GM18909 (cell line): Measurements from ENCODE around the gene PLCXD1.
"Not testable (repeated sequence)": the region's sequence is repeated elsewhere in the genome, so short reads cannot be mapped to it uniquely, and the experiment has no call there.

Experiments
- ATAC-seq: cut with Tn5 transposase; IDR thresholded peaks from one replicate; pipeline ENCODE4 v1.9.1; 2021; ENCODE audit warnings: mild to moderate bottlenecking; ENCODE audit not compliant: unreplicated experiment, poor library complexity

The PLCXD1 gene

DNA sequence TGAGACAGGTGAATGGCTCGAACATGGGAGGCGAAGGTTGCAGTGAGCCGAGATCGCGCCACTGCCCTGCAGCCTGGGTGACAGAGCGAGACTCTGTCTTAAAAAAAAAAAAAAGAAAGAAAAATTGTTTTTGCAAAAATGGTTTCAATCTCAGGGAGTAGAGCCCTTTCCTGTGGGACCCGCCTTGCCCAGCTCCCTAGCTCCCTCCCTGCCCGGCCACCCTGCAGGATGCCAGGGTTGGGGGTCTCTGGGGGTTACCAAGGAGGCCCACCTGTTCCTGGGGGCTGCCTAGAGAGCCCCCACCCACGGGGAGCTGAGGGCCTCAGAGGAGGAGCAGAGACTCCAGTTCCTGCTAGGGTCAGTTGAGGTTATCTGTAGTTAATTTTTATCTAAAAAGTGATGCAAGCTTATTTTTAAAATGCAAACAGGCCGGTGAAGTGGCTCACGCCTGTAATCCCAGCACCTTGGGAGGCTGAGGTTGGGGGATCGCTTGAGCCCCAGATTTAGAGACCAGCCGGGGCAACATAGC is 18.7 kb upstream of the PLCXD1 start:
- ATAC-seq = peak; percentile 91

DNA sequence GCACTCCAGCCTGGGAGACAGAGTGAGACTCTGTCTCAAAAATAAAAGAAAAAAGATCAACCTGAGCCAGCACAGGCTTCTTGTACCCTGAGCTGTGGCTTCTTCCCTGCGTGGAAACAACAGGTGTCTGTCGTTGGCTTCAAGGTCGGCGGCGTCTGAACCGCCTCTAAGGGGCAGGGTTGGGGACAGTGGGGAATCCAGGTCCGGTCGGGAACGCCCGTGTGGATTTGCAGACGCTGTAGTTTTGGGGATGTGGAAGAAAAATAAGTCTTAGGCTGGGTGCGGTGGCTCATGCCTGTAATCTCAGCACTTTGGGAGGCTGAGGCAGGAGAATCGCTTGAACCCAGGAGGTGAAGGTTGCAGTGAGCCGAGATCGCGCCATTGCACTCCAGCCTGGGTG is 17.2 kb upstream of the PLCXD1 start:
- not testable (repeated sequence) for ATAC-seq

DNA sequence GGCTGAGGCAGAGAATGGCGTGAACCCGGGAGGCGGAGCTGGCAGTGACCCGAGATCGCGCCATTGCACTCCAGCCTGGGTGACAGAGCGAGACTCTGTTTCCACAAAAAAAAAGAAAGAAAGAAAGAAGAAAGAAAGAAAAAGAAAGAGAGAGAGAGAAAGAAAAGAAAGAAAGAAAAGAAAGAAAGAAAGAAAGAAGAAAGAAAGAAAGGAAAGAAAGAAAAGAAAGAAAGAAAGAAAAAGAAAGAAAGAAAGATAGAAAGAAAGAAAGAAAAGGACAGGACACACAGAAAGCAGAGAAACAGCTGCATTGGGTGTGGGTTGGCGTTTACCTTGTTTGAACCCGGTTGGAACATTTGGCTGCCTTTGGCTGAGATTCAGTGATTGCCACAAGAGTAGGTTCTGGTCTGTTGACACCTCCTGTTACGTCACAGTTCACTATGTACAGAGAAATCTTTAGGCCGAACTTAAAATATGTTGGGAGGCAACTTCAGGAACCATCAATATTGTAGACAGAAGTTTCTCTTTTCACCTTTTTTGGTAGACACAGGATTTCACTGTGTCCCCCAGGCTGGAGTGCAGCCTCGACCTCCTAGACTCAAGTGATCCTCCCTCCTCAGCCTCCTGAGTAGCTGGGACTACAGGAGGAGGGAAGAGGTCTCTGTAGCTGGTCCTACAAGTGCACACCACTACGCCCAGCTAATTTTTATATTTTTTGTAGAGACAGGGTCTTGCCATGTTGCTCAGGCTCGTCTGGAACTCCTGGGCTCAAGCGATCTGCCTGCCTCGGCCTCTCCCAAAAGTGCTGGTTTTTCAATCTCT is 16.3 kb upstream of the PLCXD1 start:
- ATAC-seq = no peak

DNA sequence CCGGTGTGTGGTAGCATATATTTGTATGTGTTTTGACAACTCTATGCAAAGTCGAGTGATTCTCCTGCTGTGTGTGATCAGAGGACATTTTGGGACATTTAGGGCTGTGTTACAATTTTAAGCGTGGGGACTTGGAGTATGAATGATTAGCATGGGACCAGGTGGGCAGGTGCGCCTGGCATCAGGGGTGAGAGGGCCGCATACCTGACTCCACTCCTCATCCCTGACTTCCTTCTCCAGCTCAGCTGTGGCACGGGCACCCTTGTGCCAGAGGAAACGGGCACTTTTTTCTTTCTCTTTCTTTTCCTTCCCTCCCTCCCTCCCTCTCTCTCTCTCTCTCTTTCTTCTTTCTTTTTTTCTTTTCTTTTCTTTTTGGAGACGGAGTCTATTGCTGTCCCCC is 15.7 kb upstream of the PLCXD1 start:
- no peak for ATAC-seq

DNA sequence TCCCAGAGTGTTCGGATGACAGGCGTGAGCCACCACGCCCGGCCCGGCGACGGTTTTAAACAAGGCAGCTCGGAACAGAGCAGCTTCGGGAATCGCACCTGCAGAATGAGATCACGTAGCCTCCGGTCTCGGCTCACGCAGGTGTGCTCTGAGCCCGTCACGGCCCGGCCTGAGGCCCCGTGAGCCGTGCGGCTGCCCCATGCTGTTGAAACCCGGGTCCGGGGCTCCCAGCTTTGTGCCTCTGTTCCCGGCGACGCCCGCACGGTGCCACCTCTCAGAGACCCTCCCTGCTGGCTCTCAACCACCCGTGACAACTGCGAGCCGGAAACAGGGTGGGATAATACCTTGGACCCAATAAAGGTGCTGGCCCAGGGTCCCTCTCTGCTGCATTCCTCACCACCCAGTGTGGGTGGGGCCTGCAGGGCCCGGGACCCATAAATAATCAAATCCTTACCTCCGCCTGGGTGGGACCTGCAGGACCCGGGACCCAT is 13.4 kb upstream of the PLCXD1 start:
- no peak for ATAC-seq

DNA sequence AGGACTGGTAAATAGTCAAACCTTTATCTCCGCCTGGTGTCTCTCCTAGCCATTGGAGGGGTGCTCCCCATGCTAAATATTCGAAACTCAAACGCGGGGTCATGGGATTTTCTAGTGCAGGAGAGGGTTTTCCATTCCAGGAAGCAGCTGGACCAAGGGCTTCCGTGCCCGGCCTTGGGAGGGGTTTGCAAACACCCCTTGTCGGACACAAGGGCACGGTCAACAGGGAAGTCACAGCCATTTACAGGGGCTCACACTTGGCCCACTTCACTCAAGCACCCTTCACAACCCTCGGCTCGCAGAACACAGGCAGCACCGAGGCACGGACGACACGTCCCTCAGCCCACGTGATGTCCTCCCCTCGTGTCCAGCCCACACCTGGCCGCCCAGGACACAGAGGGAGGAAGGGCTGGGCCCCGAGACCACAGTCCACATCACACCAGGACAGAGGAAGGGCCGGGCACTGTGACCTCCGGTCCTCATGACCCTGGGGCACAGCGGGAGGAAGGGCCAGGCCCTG is 10.3 kb upstream of the PLCXD1 start:
- ATAC-seq = no peak

DNA sequence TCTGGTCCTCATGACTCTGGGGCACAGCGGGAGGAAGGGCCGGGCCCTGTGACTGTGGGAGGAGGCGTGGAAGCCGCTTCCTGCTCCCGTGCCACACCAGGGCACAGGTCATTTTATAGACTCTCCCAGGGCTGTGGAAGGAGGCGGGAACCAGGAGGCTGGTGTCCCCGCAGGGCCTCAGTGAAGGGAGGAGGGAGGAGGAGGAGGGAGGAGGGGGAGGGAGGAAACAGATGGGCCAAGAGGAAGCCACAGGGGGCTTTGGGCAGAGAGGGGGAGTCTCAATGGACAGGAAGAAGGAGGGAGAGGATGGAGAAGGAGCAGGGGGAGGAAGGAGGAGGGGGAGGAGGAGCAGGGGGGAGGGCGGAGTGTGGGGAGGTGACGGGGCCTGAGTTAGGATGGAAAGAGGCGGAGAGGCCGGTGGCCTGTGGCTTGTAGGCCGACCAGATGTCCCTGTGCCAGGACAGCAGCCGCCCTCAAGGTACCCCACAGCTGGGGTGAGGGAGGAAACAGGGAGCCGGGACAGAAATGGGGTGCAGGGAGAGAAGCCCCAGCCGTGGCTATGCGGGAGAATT is 6.2 kb upstream of the PLCXD1 start:
- ATAC-seq = no peak

DNA sequence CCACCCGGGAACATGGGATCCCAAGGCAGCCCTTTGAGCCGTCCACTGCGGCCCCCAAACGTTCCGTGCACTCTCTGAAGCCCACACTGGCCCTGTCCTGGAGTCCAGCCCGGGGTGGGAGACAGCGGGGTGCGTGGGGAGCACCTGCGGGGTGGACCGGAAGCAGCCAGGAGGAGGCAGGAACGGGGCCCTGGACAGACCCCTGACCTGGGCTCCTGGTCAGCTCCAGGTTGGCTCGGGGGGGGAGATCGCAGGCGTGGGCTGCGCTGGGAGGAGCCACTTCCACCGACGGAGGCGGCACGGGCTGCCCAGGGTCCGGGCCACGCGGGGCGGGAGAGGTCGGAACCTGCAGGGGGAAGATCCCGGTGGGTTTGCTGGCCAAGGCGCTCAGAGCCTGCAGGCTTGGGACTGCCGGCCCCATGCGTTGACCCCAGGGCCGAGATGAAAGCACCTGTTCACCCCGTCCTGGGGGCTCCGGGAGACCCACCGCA is 5.7 kb upstream of the PLCXD1 start:
- ATAC-seq = no peak

DNA sequence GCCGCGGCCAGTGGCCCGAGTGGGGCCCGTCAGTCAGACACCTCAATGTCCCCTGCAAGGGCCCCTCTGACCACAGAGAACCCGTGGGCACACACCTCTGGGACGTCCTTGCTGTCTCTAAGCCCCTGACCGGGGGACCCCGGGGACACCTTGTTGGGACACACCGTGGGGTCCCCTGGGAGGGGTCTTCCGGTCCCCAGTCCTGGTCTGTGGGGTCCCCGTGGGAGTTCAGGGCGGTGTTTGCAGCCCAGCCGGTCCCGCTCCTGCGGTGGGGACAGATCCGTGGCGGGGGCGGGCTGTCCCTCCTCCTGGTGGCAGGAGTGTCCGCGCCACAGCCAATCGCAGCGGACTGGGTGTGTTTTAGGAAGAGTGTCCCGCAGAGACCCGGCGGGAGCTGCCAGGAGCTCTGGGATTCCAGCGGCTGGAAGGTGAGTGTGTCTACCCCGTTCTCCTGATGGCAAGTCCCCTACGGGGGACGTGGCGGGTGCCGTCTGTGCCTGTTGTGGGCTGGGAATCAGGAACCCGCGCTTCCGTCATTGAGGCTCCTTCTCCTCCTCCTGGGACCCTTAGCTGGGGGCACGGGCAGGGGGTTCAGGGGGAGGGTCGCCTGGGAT is 5.1 kb upstream of the PLCXD1 start:
- ATAC-seq = peak; percentile 89

DNA sequence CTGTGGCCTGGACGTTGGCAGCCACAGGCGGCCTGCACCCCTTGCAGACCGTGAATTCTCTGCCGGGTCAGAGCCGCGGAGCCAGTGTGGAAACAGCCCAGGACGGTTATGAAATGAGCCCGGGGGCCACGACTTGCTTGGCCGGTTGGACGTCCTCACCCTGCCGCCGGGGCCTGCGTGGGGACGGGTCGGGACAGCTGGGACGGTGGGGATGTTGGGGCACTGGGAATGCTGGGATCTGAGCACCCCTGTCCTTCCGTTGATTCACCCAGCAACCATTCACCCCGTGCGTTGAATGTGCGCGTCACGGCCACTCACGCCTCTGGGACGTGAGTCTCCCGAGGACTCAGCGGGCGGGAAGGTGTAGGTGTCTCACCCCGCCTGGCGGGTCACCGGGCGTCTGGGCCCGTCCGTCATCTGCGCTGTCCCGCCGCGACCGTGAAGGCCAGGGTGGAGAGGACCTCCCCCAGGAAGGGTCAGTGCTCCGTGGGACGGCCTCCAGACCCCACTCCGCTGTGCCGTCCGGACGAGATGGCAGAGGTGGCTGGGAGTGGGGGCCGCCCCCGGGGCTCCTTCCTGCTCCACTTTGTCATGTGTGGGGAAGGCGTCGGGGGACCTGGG is 4.5 kb upstream of the PLCXD1 start:
- ATAC-seq = peak; percentile 51

DNA sequence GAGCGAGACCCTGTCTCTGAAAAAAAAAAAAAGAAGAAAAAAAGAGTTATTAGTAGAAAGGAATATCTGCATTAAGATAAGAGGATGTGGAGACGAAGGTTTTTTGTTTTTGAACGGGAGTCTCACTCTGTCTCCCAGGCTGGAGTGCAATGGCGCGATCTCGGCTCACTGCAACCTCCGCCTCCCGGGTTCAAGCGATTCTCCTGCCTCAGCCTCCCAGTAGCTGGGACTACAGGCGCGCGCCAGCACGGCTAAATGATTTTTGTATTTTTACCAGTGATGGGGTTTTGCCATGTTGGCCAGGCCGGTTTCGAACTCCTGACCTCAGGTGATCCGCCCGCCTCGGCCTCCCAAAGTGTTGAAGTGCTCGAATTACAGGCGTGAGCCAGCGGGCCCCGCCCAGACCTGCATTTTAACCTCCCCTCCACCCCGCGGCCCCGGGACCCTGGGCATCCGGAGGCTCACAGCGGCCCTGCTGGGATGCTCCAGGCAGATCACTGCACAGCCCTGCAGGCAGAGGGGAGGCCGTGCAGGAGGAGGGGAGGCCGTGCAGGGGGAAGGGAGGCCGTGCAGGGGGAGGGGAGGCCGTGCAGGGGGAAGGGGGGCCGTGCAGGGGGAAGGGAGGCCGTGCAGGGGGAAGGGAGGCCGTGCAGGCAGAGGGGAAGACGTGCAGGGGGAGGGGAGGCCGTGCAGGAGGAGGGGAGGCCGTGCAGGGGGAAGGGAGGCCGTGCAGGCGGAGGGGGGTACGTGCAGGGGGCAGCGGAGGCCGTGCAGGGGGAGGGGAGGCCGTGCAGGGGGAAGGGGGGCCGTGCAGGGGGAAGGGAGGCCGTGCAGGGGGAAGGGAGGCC is 1.2 kb upstream of the PLCXD1 start:
- not testable (repeated sequence) for ATAC-seq

DNA sequence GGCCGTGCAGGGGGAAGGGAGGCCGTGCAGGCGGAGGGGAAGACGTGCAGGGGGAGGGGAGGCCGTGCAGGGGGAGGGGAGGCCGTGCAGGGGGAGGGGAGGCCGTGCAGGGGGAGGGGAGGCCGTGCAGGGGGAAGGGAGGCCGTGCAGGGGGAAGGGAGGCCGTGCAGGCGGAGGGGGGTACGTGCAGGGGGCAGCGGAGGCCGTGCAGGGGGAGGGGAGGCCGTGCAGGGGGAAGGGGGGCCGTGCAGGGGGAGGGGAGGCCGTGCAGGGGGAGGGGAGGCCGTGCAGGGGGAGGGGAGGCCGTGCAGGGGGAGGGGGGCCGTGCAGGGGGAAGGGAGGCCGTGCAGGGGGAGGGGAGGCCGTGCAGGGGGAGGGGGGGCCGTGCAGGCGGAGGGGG is 459 bp upstream of the PLCXD1 start:
- not testable (repeated sequence) for ATAC-seq

DNA sequence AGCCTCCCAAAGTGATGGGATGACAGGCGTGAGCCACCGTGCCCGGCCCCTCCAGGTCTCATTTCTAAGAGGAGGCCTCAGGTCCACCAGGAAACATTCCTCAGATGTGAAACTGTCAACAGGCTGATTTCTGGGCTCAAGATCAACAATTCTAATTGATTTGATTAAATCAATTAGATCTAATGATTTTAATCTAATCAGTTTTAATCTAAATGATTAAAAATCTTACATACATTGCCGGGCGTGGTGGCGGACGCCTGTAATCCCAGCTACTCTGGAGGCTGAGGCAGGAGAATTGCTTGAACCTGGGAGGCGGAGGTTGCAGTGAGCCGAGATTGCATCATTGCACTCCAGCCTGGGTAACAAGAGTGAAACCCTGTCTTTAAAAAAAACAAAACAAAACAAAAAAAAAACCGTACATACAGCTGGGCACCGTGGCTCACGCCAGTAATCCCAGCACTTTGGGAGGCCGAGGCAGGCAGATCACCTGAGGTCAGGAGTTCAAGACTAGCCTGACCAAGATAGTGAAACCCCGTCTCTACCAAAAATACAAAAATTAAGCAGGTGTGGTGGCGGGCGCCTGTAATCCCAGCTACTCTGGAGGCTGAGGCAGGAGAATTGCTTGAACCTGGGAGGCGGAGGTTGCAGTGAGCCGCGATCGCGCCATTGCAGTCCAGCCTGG is 960 bp downstream of the PLCXD1 start:
- ATAC-seq = not testable (repeated sequence)

DNA sequence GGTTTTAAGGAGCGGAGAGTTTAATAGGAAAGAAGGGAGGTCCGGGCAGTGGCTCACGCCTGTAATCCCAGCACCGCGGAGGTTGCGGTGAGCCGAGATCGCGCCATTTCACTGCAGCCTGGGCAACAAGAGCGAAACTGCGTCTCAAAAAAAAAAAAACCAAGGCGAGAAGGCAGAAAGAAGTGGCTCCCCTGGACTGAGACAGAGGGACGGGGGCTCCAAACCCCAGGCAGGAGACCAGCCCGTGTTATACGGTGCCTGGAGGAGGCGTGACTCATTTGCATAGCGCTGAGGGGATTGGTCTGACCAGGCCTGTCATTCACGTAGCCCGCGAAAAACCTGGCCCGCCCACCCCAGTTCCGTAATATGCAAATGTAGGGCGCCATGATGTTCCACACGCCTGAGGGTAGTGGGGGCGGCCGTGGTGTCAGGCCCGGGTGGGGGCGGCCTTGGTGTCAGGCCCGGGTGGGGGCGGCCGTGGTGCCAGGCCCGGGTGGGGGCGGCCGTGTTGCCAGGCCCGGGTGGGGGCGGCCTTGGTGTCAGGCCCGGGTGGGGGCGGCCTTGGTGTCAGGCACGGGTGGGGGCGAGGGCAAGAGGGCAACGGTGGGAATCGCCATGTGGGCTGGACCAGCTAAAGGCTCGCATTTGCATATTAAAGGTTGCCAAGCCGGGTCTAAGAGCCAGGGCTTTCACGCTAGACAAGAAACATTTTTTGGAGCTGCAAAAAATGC is 2.1 kb downstream of the PLCXD1 start:
- peak; percentile 99 for ATAC-seq

DNA sequence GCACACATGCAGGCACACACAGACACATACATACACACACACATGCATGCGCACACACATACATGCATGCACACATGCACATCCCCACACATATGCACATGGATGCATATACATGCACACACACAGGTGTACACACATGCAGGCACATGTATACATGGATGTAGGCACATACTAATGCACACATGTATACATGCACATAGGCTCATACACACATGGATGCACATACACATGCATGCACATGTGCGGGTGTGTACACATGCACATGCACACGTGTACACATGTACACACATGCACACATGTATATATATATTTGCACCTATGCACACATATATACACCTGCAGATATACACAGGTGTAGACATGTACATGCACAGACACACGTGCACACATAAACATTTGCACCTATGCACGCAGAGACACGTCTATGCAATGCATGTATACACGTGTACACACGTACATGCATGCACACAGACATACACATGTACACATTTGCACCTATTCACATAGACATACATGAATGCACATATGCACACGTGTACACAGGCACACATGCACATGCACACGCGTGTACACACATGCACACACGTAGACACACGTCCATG is 4.0 kb downstream of the PLCXD1 start:
- no peak for ATAC-seq

DNA sequence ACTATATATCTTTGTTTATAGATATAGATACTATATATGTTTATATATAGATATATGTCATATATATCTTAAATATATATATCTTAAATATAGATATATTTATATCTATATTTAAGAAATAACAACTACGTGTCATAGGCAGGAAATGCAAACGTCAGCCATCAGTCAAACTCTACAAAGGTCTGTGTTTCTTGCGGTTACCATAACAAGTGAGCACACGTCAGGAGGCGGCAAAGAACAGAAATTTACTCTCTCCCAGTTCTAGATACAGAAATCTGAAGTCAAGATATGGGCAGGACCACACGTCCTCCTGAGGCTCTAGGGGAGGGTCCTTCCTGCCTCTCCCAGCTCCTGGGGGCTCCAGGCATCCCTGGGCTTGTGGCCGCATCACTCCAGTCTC is 6.5 kb downstream of the PLCXD1 start:
- no peak for ATAC-seq

DNA sequence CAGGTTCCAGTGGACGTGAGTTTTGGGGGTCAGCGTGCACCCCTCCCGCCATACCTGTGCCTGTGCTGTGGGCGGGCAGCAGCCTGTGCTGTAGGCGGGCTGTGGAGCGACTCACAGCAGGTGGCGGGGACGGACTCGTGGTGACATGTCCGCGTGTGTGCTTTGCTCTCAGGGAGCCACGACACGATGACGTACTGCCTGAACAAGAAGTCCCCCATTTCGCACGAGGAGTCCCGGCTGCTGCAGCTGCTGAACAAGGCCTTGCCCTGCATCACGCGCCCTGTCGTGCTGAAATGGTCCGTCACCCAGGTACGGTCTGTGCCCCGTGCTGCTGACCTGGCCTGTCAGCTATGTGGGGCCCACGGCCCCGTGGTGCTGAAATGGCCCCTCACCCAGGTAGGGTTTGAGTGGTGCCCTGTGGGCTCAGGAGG is 7.4 kb downstream of the PLCXD1 start:
- no peak for ATAC-seq
